Mesendoderm (in vitro differentiated cells): ENCODE data around the gene JHY.

ENCODE experiments used
- DNase-seq: peaks from one replicate; pipeline ENCODE4 v3.0.0; 2013
- H2AK5ac ChIP-seq: 2 replicates; pipeline ENCODE4 v1.6.1; 2013; ENCODE audit warnings: low read length, inconsistent platforms
- H2BK120ac ChIP-seq: 2 replicates; pipeline ENCODE4 v1.6.1; 2013; ENCODE audit warnings: low read depth, mild to moderate bottlenecking, low read length, moderate library complexity, mixed read lengths
- H2BK15ac ChIP-seq: replicated peaks from 2 replicates; pipeline ENCODE4 v1.6.1; 2013; ENCODE audit warnings: low read depth, mild to moderate bottlenecking, moderate library complexity
- H2BK5ac ChIP-seq: 2 replicates; pipeline ENCODE4 v1.6.1; 2013; ENCODE audit warnings: low read length, inconsistent platforms
- H3K18ac ChIP-seq: 2 replicates; pipeline ENCODE4 v1.6.1; 2013; ENCODE audit warnings: mild to moderate bottlenecking, low read length, mixed read lengths
- H3K23ac ChIP-seq: one replicate; pipeline ENCODE4 v1.6.1; 2013; ENCODE audit warnings: low read length
- H3K27ac ChIP-seq: 2 replicates; pipeline ENCODE4 v1.5.1; 2013; ENCODE audit warnings: low read depth, mild to moderate bottlenecking, inconsistent platforms, low read length, moderate library complexity
- H3K27me3 ChIP-seq: 2 replicates; pipeline ENCODE4 v1.6.1; 2013; ENCODE audit warnings: low read length, control low read depth, mild to moderate bottlenecking, inconsistent platforms; ENCODE audit not compliant: insufficient read depth, poor library complexity
- H3K36me3 ChIP-seq: 2 replicates; pipeline ENCODE4 v1.6.1; 2013; ENCODE audit warnings: low read length, inconsistent platforms; ENCODE audit not compliant: control insufficient read depth, insufficient read depth
- H3K4ac ChIP-seq: one replicate; pipeline ENCODE4 v1.6.1; 2013; ENCODE audit warnings: low read depth, mild to moderate bottlenecking, low read length, moderate library complexity
- H3K4me1 ChIP-seq: 2 replicates; pipeline ENCODE4 v1.6.1; 2013; ENCODE audit warnings: low read depth, low read length, inconsistent platforms; ENCODE audit not compliant: control insufficient read depth
- H3K4me2 ChIP-seq: 2 replicates; pipeline ENCODE4 v1.6.1; 2013; ENCODE audit warnings: low read length
- H3K4me3 ChIP-seq: 2 replicates; pipeline ENCODE4 v1.5.1; 2013; ENCODE audit warnings: mild to moderate bottlenecking, low read length
- H3K56ac ChIP-seq: one replicate; pipeline ENCODE4 v1.6.1; 2013; ENCODE audit warnings: low read length
- H3K79me1 ChIP-seq: 2 replicates; pipeline ENCODE4 v1.6.1; 2013; ENCODE audit warnings: low read length, inconsistent platforms
- H3K79me2 ChIP-seq: 2 replicates; pipeline ENCODE4 v1.6.1; 2013; ENCODE audit warnings: mild to moderate bottlenecking, low read length; ENCODE audit not compliant: control insufficient read depth, insufficient read depth
- H3K9ac ChIP-seq: 2 replicates; pipeline ENCODE4 v1.6.1; 2013; ENCODE audit warnings: low read length, inconsistent platforms
- H4K5ac ChIP-seq: one replicate; pipeline ENCODE4 v1.6.1; 2013; ENCODE audit warnings: low read length
- H4K8ac ChIP-seq: one replicate; pipeline ENCODE4 v1.6.1; 2013; ENCODE audit warnings: low read depth, mild to moderate bottlenecking, control low read depth, low read length, moderate library complexity
- WGBS: extraction: QIAGEN DNeasy Blood & Tissue Kit; methylation state at CpG from one replicate; pipeline ENCODE4 v1.1.7; 2013; ENCODE audit warnings: low lambda C conversion rate, missing lambda C conversion rate; ENCODE audit not compliant: insufficient coverage; ENCODE audit errors: extremely low coverage; 5-methylcytosine and 5-hydroxymethylcytosine counted together

JHY gene

DNA sequence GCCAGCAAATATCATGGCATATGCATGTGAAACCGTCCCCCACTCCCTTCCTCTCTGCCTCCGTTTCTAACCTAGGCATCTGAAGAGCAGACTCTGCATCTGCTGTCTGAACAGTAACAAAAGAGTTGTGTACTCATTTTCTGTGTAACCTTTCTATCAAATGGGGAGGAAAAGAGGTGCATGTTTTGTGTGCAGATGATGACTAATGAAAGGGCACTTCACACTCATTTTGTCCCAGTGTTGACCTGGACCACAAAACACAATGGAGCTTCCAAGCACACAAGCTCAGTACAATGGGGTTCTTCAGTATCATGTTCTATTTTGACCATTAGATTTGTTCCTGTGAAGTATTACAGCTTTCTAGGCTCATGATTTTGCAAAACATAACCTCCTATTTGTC is 13.0 kb downstream of the JHY start:
- no peak overlapping the region for H2BK120ac ChIP-seq
- no peaks in the 10 kb centered on the region for H3K27me3 ChIP-seq
- H3K4ac ChIP-seq = no peak overlapping the region
- no peak for DNase-seq
- no peak overlapping the region for H2BK5ac ChIP-seq
- no peak overlapping the region for H3K23ac ChIP-seq
- no peak overlapping the region for H3K4me2 ChIP-seq
- no peak overlapping the region for H4K8ac ChIP-seq
- no peaks in the 10 kb centered on the region for H3K36me3 ChIP-seq
- H3K18ac ChIP-seq = no peak overlapping the region
- H4K5ac ChIP-seq = no peak overlapping the region
- H3K56ac ChIP-seq = no peak overlapping the region
- no peak overlapping the region for H2BK15ac ChIP-seq
- WGBS = no CpG with 5 or more reads among the region's 2 CpGs
- H3K4me1 ChIP-seq = no peaks in the 10 kb centered on the region
- H3K27ac ChIP-seq = no peak overlapping the region
- no peak overlapping the region for H2AK5ac ChIP-seq
- H3K4me3 ChIP-seq = no peak overlapping the region
- no peaks in the 10 kb centered on the region for H3K79me2 ChIP-seq
- no peak overlapping the region for H3K9ac ChIP-seq
- H3K79me1 ChIP-seq = no peaks in the 10 kb centered on the region

DNA sequence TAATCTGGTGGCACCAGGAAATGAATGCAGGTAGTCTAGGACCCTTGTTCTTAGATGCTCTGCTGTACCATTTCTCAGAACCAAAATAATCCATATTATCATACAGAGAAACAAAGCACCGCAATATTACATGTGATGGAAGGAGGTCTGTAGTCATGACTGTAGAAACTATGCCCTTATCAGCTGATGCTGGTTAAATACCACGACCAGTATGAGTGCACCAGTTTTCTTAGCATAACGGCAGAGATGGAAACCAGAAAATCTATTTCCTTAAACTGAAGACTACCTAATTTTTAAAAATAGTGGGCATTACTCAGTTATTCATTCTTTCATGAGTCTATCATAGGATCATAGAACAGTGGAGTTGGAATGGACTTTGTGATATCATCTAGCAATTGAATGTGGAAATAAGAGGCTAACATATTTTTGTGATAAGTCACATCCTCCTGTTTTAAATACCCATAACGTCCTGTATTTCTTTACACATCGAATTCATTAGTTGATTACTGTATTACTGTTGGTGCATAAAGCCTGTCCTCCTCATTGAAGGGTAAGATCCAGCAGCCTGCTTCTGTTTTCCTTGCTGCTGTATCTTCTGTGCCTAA is 15.1 kb downstream of the JHY start:
- no peak overlapping the region for H2AK5ac ChIP-seq
- no peak overlapping the region for H2BK15ac ChIP-seq
- H3K4me2 ChIP-seq = no peak overlapping the region
- H3K23ac ChIP-seq = no peak overlapping the region
- no peak for DNase-seq
- no peaks in the 10 kb centered on the region for H3K79me2 ChIP-seq
- no peak overlapping the region for H3K56ac ChIP-seq
- H3K4me1 ChIP-seq = no peaks in the 10 kb centered on the region
- no peaks in the 10 kb centered on the region for H3K27me3 ChIP-seq
- no peak overlapping the region for H3K27ac ChIP-seq
- no peak overlapping the region for H3K4ac ChIP-seq
- H3K4me3 ChIP-seq = no peak overlapping the region
- no peaks in the 10 kb centered on the region for H3K79me1 ChIP-seq
- no peak overlapping the region for H3K18ac ChIP-seq
- no peak overlapping the region for H4K5ac ChIP-seq
- WGBS = no CpG with 5 or more reads among the region's 5 CpGs
- no peak overlapping the region for H2BK120ac ChIP-seq
- H2BK5ac ChIP-seq = no peak overlapping the region
- H3K9ac ChIP-seq = no peak overlapping the region
- H3K36me3 ChIP-seq = no peaks in the 10 kb centered on the region
- no peak overlapping the region for H4K8ac ChIP-seq

DNA sequence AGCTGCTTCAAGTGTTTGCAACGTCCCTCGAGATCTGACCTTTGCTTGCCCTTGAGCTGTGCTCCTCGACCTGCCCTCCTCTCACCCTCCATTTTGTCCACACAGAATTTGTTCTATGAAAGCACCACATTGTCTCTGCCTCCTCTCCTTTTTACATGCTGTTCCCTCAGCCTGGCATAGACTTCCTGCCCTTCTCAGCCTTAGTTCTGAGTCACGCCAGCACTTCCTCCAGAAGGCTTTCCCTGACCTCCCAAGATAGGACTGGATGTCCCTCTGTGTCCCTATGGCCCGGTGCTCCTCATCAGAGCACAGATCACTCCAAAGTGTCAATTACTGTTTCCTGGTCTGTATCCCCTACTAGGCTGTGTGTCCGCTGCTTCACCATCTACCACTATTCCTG is 16.2 kb downstream of the JHY start:
- no peaks in the 10 kb centered on the region for H3K27me3 ChIP-seq
- no peak overlapping the region for H3K9ac ChIP-seq
- no peak overlapping the region for H2BK5ac ChIP-seq
- WGBS = no CpG with 5 or more reads among the region's 6 CpGs
- H3K27ac ChIP-seq = no peak overlapping the region
- DNase-seq = no peak
- no peak overlapping the region for H4K5ac ChIP-seq
- H3K23ac ChIP-seq = no peak overlapping the region
- H2BK15ac ChIP-seq = no peak overlapping the region
- H3K79me1 ChIP-seq = no peaks in the 10 kb centered on the region
- H3K4me2 ChIP-seq = no peak overlapping the region
- no peaks in the 10 kb centered on the region for H3K36me3 ChIP-seq
- H3K4me3 ChIP-seq = no peak overlapping the region
- no peak overlapping the region for H2AK5ac ChIP-seq
- no peak overlapping the region for H3K18ac ChIP-seq
- H3K79me2 ChIP-seq = no peaks in the 10 kb centered on the region
- H2BK120ac ChIP-seq = no peak overlapping the region
- no peak overlapping the region for H3K56ac ChIP-seq
- H3K4ac ChIP-seq = no peak overlapping the region
- no peaks in the 10 kb centered on the region for H3K4me1 ChIP-seq
- no peak overlapping the region for H4K8ac ChIP-seq

DNA sequence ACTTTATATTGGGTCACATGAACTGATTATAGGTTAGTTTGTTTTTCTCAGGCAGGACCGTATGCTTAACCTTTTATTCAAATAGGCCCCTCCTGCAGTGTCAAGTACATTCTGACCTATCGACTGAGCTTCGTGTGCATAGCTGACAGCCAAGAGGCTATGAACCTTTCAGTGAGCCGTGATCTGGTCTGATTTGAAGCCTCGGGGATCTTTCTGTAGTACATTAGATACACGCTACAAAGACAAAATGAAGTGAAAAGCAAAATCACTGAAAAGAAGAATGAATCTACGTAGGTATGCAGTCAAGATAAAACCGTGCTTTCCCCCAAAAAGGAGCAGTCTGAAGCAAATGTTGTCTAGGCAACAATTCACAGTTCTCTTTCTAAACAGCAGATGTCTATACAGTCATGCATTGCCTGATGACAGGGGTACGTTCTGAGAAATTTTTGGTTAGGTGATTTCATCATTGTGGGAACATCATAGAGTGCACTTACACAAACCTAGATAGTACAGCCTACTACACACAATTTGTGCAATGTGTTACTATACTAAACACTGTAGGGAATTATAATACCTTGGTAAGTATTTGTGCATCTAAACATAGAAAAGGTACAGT is 18.1 kb downstream of the JHY start:
- Histone ChIP-seq H4K5ac (no peak overlapping the region), H2BK5ac (no peak overlapping the region), H3K36me3 (no peaks in the 10 kb centered on the region), H3K18ac (no peak overlapping the region), H3K79me1 (no peaks in the 10 kb centered on the region), H3K56ac (no peak overlapping the region), H3K27ac (no peak overlapping the region), H3K9ac (no peak overlapping the region), H3K4me1 (no peaks in the 10 kb centered on the region), H2AK5ac (no peak overlapping the region), H3K79me2 (no peaks in the 10 kb centered on the region), H2BK120ac (no peak overlapping the region), H3K23ac (no peak overlapping the region), H2BK15ac (no peak overlapping the region), H3K27me3 (no peaks in the 10 kb centered on the region), H3K4ac (no peak overlapping the region), H3K4me2 (no peak overlapping the region), H3K4me3 (no peak overlapping the region), H4K8ac (no peak overlapping the region)
- DNase-seq = no peak
- no CpG with 5 or more reads among the region's 9 CpGs for WGBS

DNA sequence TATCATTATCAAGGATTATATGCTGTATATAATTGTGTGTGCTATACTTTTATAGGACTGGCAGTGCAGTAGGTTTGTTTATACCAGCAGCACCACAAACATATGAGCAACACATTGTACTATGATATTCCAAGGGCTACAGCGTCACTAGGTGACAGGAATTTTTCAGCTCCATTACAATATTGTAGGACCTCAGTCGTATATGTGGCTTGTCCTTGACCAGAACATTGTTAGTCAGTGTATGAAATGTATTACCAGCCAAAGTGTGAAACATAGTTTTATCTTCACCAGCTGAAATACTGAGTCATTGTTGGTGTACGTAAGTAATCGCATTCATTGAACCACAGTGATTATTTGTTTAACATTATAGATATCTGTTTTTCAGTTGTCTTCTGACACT is 20.4 kb downstream of the JHY start:
- H3K36me3 ChIP-seq = no peaks in the 10 kb centered on the region
- H3K56ac ChIP-seq = no peak overlapping the region
- H3K4me1 ChIP-seq = no peaks in the 10 kb centered on the region
- H3K18ac ChIP-seq = no peak overlapping the region
- H4K8ac ChIP-seq = no peak overlapping the region
- H2BK15ac ChIP-seq = no peak overlapping the region
- no peaks in the 10 kb centered on the region for H3K79me1 ChIP-seq
- no peak overlapping the region for H2AK5ac ChIP-seq
- H2BK120ac ChIP-seq = no peak overlapping the region
- H4K5ac ChIP-seq = no peak overlapping the region
- no peak overlapping the region for H3K4ac ChIP-seq
- no peaks in the 10 kb centered on the region for H3K79me2 ChIP-seq
- H3K23ac ChIP-seq = no peak overlapping the region
- no peak for DNase-seq
- H3K27ac ChIP-seq = no peak overlapping the region
- no peak overlapping the region for H3K9ac ChIP-seq
- H3K27me3 ChIP-seq = no peaks in the 10 kb centered on the region
- no peak overlapping the region for H2BK5ac ChIP-seq
- H3K4me2 ChIP-seq = no peak overlapping the region
- no peak overlapping the region for H3K4me3 ChIP-seq
- no CpG with 5 or more reads among the region's 4 CpGs for WGBS

DNA sequence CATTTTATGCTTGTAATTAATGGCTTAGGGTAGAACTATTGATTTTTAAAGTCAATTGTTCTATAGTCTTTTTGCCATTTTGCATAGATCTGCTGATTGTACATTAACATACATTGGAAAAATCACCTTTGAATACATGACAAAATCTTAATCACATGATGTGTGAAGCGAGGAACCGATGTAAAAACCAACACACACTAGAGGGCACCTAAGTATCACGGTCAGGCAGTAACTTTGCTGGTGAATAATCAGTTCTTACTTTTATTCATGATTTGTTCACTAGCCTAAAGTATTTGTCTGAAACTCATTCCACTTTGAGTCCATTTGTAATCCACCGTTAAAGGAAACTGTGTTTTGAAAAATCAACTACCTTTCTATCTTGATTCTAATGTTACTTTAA is 28.2 kb downstream of the JHY start:
- no peak overlapping the region for H4K8ac ChIP-seq
- no peak overlapping the region for H3K56ac ChIP-seq
- no peaks in the 10 kb centered on the region for H3K4me1 ChIP-seq
- H3K36me3 ChIP-seq = no peaks in the 10 kb centered on the region
- H3K4me3 ChIP-seq = no peak overlapping the region
- no peak overlapping the region for H2AK5ac ChIP-seq
- DNase-seq = peak; percentile 36
- H3K79me1 ChIP-seq = no peaks in the 10 kb centered on the region
- H3K27me3 ChIP-seq = no peaks in the 10 kb centered on the region
- H3K23ac ChIP-seq = no peak overlapping the region
- H3K9ac ChIP-seq = no peak overlapping the region
- WGBS = no CpG with 5 or more reads among the region's 4 CpGs
- H3K79me2 ChIP-seq = no peaks in the 10 kb centered on the region
- H3K18ac ChIP-seq = no peak overlapping the region
- no peak overlapping the region for H3K27ac ChIP-seq
- no peak overlapping the region for H2BK5ac ChIP-seq
- no peak overlapping the region for H3K4ac ChIP-seq
- no peak overlapping the region for H4K5ac ChIP-seq
- H2BK120ac ChIP-seq = no peak overlapping the region
- no peak overlapping the region for H3K4me2 ChIP-seq
- H2BK15ac ChIP-seq = no peak overlapping the region
